Astrocyte of the spinal cord (primary cell): ENCODE data around the gene PHF19.
A peak's percentile ranks its signal among the peaks of the same experiment; 100 is the strongest.

Source experiments
- DNase-seq: peaks from one replicate; pipeline ENCODE4 v3.0.0; 2011; ENCODE audit warnings: low read depth, low spot score
- H3K4me3 ChIP-seq: 2 replicates; pipeline ENCODE4 v1.5.1; 2011; ENCODE audit warnings: low read depth, mild to moderate bottlenecking, low read length, moderate library complexity
- in situ Hi-C: cut with HindIII; loops from 2 replicates; pipeline ENCODE4 v1.10.0; 2017; ENCODE audit warnings: low sequenced_read_pairs
- TF ChIP-seq, protein P1 (sequence below): IDR thresholded peaks from 2 replicates; pipeline ENCODE4 v1.5.1; 2012; ENCODE audit warnings: low read depth, mild to moderate bottlenecking, low read length, inconsistent platforms

Gene PHF19

GRCh38 chr9:120841930-120842684 is 34.9 kb downstream of the PHF19 start:
- peak overlapping the region; percentile 71 for H3K4me3 ChIP-seq
- in situ Hi-C loops = no loop called here
- TF ChIP-seq, protein P1, sequence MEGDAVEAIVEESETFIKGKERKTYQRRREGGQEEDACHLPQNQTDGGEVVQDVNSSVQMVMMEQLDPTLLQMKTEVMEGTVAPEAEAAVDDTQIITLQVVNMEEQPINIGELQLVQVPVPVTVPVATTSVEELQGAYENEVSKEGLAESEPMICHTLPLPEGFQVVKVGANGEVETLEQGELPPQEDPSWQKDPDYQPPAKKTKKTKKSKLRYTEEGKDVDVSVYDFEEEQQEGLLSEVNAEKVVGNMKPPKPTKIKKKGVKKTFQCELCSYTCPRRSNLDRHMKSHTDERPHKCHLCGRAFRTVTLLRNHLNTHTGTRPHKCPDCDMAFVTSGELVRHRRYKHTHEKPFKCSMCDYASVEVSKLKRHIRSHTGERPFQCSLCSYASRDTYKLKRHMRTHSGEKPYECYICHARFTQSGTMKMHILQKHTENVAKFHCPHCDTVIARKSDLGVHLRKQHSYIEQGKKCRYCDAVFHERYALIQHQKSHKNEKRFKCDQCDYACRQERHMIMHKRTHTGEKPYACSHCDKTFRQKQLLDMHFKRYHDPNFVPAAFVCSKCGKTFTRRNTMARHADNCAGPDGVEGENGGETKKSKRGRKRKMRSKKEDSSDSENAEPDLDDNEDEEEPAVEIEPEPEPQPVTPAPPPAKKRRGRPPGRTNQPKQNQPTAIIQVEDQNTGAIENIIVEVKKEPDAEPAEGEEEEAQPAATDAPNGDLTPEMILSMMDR = no peak
- peak; percentile 22 for DNase-seq

DNA sequence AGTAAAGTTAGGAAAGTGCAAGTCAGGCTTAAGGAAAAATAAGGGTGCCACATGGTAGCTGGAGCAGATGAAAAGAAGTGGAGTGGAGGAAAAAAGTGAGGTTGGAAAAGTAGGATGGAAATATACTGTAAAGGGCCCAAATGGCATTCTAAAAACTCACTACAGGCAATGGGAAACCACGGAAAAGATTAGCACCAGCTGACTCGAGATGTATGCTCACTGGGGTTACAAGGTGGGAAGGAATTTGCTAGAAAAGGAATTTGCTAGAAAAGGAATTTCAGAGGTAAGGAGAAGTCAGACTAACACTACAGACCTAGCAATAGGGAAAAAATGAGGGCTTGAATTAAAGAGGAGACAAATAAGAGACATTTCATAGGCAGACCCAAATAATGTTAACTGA is 37.8 kb downstream of the PHF19 start:
- in situ Hi-C loops = no loop called here
- TF ChIP-seq, protein P1 = no peak

DNA sequence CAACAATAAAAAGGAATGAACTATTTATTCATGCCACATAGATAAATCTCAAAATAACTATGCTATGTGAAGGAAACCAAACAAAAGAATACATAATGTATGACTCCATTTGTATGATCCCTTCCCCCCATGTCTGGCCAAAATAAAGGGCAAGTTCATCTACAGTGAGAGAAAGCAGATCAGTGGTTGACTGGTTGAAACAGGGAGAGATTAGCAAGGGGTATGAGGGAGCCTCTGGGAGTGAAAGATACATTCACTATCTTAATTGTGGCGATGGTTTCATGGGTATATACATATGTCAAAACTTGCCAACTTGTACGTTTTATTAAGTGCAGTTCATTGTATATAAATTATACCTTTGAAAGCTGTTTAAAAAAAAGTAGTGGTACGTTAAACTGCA is 39.1 kb downstream of the PHF19 start:
- no peak for DNase-seq
- in situ Hi-C loops = no loop called here
- TF ChIP-seq, protein P1 = no peak
- no peak overlapping the region for H3K4me3 ChIP-seq

More for the DNA sequence above, 37.8 kb downstream of the PHF19 start:
- no peak overlapping the region for H3K4me3 ChIP-seq
- DNase-seq = peak; percentile 40

DNA sequence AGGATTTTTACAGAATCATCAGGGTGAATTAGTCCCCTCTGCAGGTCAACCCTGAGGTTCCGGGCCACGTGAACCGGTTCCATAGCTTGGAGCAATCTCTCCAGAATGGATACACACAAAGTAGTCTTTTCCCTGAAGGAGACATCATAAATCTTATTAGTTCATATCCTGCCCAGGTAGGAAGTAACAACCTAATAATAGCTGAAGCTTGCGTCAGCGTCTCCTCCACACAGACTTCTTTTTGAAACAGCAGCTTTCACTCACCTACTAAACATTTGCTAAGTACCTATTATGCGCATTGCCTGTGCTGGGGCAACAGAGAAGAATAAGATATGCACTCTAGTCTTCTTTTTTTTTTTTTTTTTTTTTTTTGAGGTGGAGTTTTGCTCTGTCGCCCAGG is 43.7 kb downstream of the PHF19 start:
- in situ Hi-C loops = no loop called here
- no peak for DNase-seq
- no peak overlapping the region for H3K4me3 ChIP-seq
- TF ChIP-seq, protein P1 = no peak

DNA sequence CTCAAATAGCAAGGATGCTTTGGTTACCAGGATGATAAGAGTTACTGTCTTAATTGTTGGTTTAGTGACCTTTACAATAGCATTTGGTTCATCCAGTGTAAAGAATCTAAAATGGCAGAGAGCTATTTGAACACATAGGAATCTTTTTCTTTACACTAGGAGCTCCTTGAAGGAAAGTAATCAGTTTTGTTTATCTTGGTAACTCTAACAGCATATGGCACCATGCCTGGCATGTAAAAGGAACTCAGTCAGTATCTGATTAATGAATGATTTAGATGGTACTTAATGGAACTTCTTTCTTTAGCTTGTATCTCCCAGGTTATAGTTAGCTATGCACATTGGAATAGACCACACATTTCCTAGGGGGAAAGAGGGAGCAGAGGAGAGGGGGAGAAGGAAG is 44.2 kb downstream of the PHF19 start:
- H3K4me3 ChIP-seq = no peak overlapping the region
- TF ChIP-seq, protein P1 = no peak
- in situ Hi-C loops = no loop called here
- DNase-seq = no peak

DNA sequence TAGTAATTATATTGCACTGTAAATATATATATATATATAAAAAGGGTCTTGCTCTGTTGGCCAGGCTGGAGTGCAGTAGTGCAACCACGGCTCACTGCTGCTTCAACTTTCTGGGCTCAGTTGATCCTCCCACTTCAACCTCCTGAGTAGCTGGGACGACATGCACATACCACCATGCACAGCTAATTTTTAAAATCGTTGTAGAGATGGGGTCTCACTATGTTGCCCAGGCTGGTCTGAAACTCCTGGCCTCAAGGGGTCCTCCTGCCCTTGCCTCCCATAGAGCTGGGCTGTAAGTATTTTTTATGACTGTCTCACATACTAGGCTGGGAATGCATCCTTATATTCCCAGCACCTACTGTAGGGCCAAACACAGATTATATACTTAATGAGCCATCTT is 46.1 kb downstream of the PHF19 start:
- DNase-seq = no peak
- in situ Hi-C loops = no loop called here
- TF ChIP-seq, protein P1 = no peak
- no peak overlapping the region for H3K4me3 ChIP-seq
